Measurements from ENCODE around the gene SOX6.

GRCh38 chr11:15936011-15936410 lies 420.3 kb downstream of the SOX6 start:
- TF ChIP-seq, protein P1, sequence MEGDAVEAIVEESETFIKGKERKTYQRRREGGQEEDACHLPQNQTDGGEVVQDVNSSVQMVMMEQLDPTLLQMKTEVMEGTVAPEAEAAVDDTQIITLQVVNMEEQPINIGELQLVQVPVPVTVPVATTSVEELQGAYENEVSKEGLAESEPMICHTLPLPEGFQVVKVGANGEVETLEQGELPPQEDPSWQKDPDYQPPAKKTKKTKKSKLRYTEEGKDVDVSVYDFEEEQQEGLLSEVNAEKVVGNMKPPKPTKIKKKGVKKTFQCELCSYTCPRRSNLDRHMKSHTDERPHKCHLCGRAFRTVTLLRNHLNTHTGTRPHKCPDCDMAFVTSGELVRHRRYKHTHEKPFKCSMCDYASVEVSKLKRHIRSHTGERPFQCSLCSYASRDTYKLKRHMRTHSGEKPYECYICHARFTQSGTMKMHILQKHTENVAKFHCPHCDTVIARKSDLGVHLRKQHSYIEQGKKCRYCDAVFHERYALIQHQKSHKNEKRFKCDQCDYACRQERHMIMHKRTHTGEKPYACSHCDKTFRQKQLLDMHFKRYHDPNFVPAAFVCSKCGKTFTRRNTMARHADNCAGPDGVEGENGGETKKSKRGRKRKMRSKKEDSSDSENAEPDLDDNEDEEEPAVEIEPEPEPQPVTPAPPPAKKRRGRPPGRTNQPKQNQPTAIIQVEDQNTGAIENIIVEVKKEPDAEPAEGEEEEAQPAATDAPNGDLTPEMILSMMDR (IDR thresholded peaks at IDR 0.05) = no peak
- no peak for TF ChIP-seq POLR2A (IDR thresholded peaks at IDR 0.05)

All from right lobe of liver (tissue), 4 donors.